Keratinocyte (primary cell): Measurements from ENCODE around the gene SLC5A5. TPM values are rescaled to one million over a fixed set of nuclear protein-coding genes. Genes with fewer than 3 reads are reported as not detected.

Experiments used
- DNase-seq: peaks from one replicate; pipeline ENCODE4 v3.0.0-alpha.2; 2011; ENCODE audit warnings: low read depth, missing footprints, low spot score
- FAIRE-seq: peaks from 2 replicates; lab custom pipeline; 2011; peaks lifted over from hg19 to GRCh38; lab: Jason Lieb, UNC
- H2AFZ ChIP-seq: 2 replicates; pipeline ENCODE4 v1.6.0; 2012; ENCODE audit warnings: low read length, control low read depth, inconsistent platforms; ENCODE audit not compliant: control insufficient read depth
- H3K27ac ChIP-seq: 2 replicates; pipeline ENCODE4 v1.5.1; 2011; ENCODE audit warnings: low read length; ENCODE audit not compliant: control insufficient read depth, insufficient read depth
- H3K27me3 ChIP-seq: 3 replicates; pipeline ENCODE4 v1.6.0; 2011; ENCODE audit warnings: low read length; ENCODE audit not compliant: control insufficient read depth, insufficient read depth; ENCODE audit errors: extremely low read depth
- H3K36me3 ChIP-seq, 2 experiments: 2 replicates in 1 of 2; 3 replicates in 1 of 2; pipeline ENCODE4 v1.5.1; 2011; ENCODE audit warnings: low read length in 2 of 2, mild to moderate bottlenecking in 1 of 2; ENCODE audit not compliant: control insufficient read depth in 2 of 2, insufficient read depth in 2 of 2; ENCODE audit errors: extremely low read depth in 1 of 2
- H3K4me1 ChIP-seq: 3 replicates; pipeline ENCODE4 v1.5.1; 2011; ENCODE audit warnings: low read length; ENCODE audit not compliant: control insufficient read depth, insufficient read depth; ENCODE audit errors: extremely low read depth
- H3K4me2 ChIP-seq: 3 replicates; pipeline ENCODE4 v1.6.0; 2011; ENCODE audit warnings: low read depth, low read length; ENCODE audit not compliant: control insufficient read depth, insufficient read depth; ENCODE audit errors: extremely low read depth
- H3K4me3 ChIP-seq, 3 experiments: fragments of 200-600 bp in 1 of 3; sonication (generic) in 1 of 3; 2 replicates in 2 of 3; 3 replicates in 1 of 3; pipeline ENCODE4 v1.5.1; 2011 to 2016; ENCODE audit warnings: low read length in 3 of 3, mild to moderate bottlenecking in 3 of 3, control low read depth in 2 of 3, inconsistent platforms in 1 of 3, low read depth in 1 of 3, mixed read lengths in 1 of 3, mixed run types in 1 of 3, moderate library complexity in 1 of 3; ENCODE audit not compliant: control insufficient read depth in 2 of 3, insufficient read depth in 2 of 3; ENCODE audit errors: extremely low read depth in 1 of 3
- H3K79me2 ChIP-seq: 2 replicates; pipeline ENCODE4 v1.6.0; 2012; ENCODE audit warnings: low read length; ENCODE audit not compliant: control insufficient read depth, insufficient read depth
- H3K9ac ChIP-seq: 3 replicates; pipeline ENCODE4 v1.6.0; 2011; ENCODE audit warnings: low read length; ENCODE audit not compliant: control insufficient read depth, insufficient read depth; ENCODE audit errors: extremely low read depth
- H3K9me1 ChIP-seq: 3 replicates; pipeline ENCODE4 v1.6.0; 2011; ENCODE audit warnings: low read length; ENCODE audit not compliant: control insufficient read depth, insufficient read depth; ENCODE audit errors: extremely low read depth
- H3K9me3 ChIP-seq: 2 replicates; pipeline ENCODE4 v1.5.1; 2012; ENCODE audit warnings: low read depth, low read length; ENCODE audit not compliant: control insufficient read depth
- H4K20me1 ChIP-seq: 3 replicates; pipeline ENCODE4 v1.6.0; 2011; ENCODE audit warnings: low read length; ENCODE audit not compliant: control insufficient read depth, insufficient read depth; ENCODE audit errors: extremely low read depth
- CTCF ChIP-seq, 3 experiments: IDR thresholded peaks in 1 of 3; conservative IDR thresholded peaks in 1 of 3; optimal IDR thresholded peaks in 1 of 3; 2 replicates in 2 of 3; 3 replicates in 1 of 3; pipeline versions ENCODE3 to v1.5.1; 2011; ENCODE audit warnings: low read length in 3 of 3, mild to moderate bottlenecking in 3 of 3, moderate library complexity in 2 of 3, control low read depth in 1 of 3, inconsistent platforms in 1 of 3; ENCODE audit not compliant: insufficient read depth in 2 of 3; ENCODE audit errors: extremely low read depth in 1 of 3
- EZH2 ChIP-seq: IDR thresholded peaks from one replicate; pipeline ENCODE4 v1.6.1; 2012; ENCODE audit warnings: inconsistent platforms, mild to moderate bottlenecking, low read length, moderate library complexity
- dilution Hi-C: fragments of 300-500 bp; cut with MboI; formaldehyde crosslinking; loops from one replicate; pipeline ENCODE4 v1.7.0; 2020; ENCODE audit warnings: low sequenced_read_pairs; ENCODE audit not compliant: extremely low pct_ligation_motif_present
- polyA plus RNA-seq, 5 experiments: library from polyadenylated mRNA; depleted of rRNA in 3 of 5; stranded (reverse) in 3 of 5; stranded (forward) in 1 of 5; unstranded in 1 of 5; fragments of >200 nt; gene quantifications; 1 replicate in 1 of 5; 2 replicates in 3 of 5; 3 replicates in 1 of 5; pipeline versions ENCODE4 v1.2.1 to v1.2.3, GENCODE V29; 2011 to 2012; ENCODE audit warnings: missing spikeins in 2 of 5, low read depth in 1 of 5, low replicate concordance in 1 of 5

SLC5A5 gene
- polyA plus RNA-seq, 1 donor (not counting 4 experiments of a cell fraction or from before 2014, with no cell fraction given): not detected

- no peak overlapping the region for H3K4me3 ChIP-seq
- H3K27me3 ChIP-seq: no peaks in the 10 kb centered on the region
- peaks cover 5% of the 10 kb centered on the region for H3K4me1 ChIP-seq
- H3K9me3 ChIP-seq: no peaks in the 10 kb centered on the region
- H3K79me2 ChIP-seq: no peaks in the 10 kb centered on the region
- TF ChIP-seq CTCF (optimal IDR thresholded peaks at IDR 0.05 in 1 of 3, IDR thresholded peaks at IDR 0.05 in 1 of 3, conservative IDR thresholded peaks at IDR 0.05 in 1 of 3; ENCODE audit: extremely low read depth in 1 of 3, insufficient read depth in 2 of 3, low read length in 3 of 3): no peak
- no peak for TF ChIP-seq EZH2
- H4K20me1 ChIP-seq: no peaks in the 10 kb centered on the region
- dilution Hi-C loops: no loop called here
- no peak for FAIRE-seq
- no peaks in the 10 kb centered on the region for H3K36me3 ChIP-seq
- no peak overlapping the region for H3K27ac ChIP-seq
- H3K4me2 ChIP-seq: no peak overlapping the region
- H3K9me1 ChIP-seq: no peaks in the 10 kb centered on the region
- no peak overlapping the region for H3K9ac ChIP-seq
- H2AFZ ChIP-seq: no peak overlapping the region
- no peak for DNase-seq
Observed at GRCh38 chr19:17837972-17838371, 33.8 kb upstream of the SLC5A5 start.

- Histone ChIP-seq H3K79me2 (no peaks in the 10 kb centered on the region), H3K9me1 (no peaks in the 10 kb centered on the region), H3K9me3 (no peaks in the 10 kb centered on the region), H4K20me1 (no peaks in the 10 kb centered on the region), H3K4me1 (peaks cover 5% of the 10 kb centered on the region), H3K27me3 (no peaks in the 10 kb centered on the region), H2AFZ (no peak overlapping the region), H3K9ac (no peak overlapping the region), H3K36me3 (no peaks in the 10 kb centered on the region), H3K4me2 (no peak overlapping the region), H3K27ac (no peak overlapping the region), H3K4me3 (no peak overlapping the region)
- dilution Hi-C loops: no loop called here
- FAIRE-seq (no peak), DNase-seq (no peak)
- TF ChIP-seq EZH2: no peak
- TF ChIP-seq CTCF (optimal IDR thresholded peaks at IDR 0.05 in 1 of 3, IDR thresholded peaks at IDR 0.05 in 1 of 3, conservative IDR thresholded peaks at IDR 0.05 in 1 of 3; ENCODE audit: extremely low read depth in 1 of 3, insufficient read depth in 2 of 3, low read length in 3 of 3): no peak
Observed at GRCh38 chr19:17840019-17840418, 31.7 kb upstream of the SLC5A5 start.
